Heart left ventricle (tissue), 16 donors: ENCODE measurements around the gene TAF9. TPM values are rescaled to one million over a fixed set of nuclear protein-coding genes. Genes with fewer than 3 reads are reported as not detected.
"Not testable (repeated sequence)": the region's sequence is repeated elsewhere in the genome, so short reads cannot be mapped to it uniquely, and the experiment has no call there.

Experiments used
- ATAC-seq, 4 donors: fragments of 200-7000 bp; cut with Tn5 transposase; one replicate each; pipeline ENCODE4 v1.9.1; 2020 to 2022; ENCODE audit warnings: moderate library complexity in 4 of 4, mild to moderate bottlenecking in 3 of 4, moderate number of reproducible peaks in 1 of 4
- DNase-seq, 5 donors: peaks; one replicate each; pipeline ENCODE4 v3.0.0-alpha.2; 2020
- H3K27ac ChIP-seq, 12 donors: fragments of 200-600 bp; sonication (generic) in 4 of 12; one replicate each; pipeline versions ENCODE4 v1.5.0 to v1.8.0; 2016 to 2022; ENCODE audit warnings: mild to moderate bottlenecking in 2 of 12
- H3K27me3 ChIP-seq, 9 donors: fragments of 200-600 bp; sonication (generic) in 2 of 9; one replicate each; pipeline versions ENCODE4 v1.5.1 to v1.8.0; 2016 to 2022; ENCODE audit warnings: mild to moderate bottlenecking in 3 of 9
- H3K36me3 ChIP-seq, 9 donors: fragments of 200-600 bp; sonication (generic) in 2 of 9; one replicate each; pipeline versions ENCODE4 v1.5.0 to v1.8.0; 2018 to 2022; ENCODE audit warnings: mild to moderate bottlenecking in 2 of 9
- H3K4me1 ChIP-seq, 12 donors: fragments of 200-600 bp; sonication (generic) in 4 of 12; one replicate each; pipeline versions ENCODE4 v1.5.0 to v1.8.0; 2016 to 2022; ENCODE audit warnings: mild to moderate bottlenecking in 3 of 12
- H3K4me3 ChIP-seq, 12 donors: fragments of 200-600 bp; sonication (generic) in 4 of 12; one replicate each; pipeline versions ENCODE4 v1.5.0 to v1.8.0; 2017 to 2022; ENCODE audit warnings: mild to moderate bottlenecking in 9 of 12, moderate library complexity in 4 of 12
- H3K9me3 ChIP-seq, 12 donors: fragments of 200-600 bp; sonication (generic) in 4 of 12; one replicate each; pipeline versions ENCODE4 v1.5.0 to v1.8.0; 2016 to 2022; ENCODE audit warnings: mild to moderate bottlenecking in 1 of 12
- POLR2A ChIP-seq, 2 donors: fragments of 450-650 bp; IDR thresholded peaks; one replicate each; pipeline ENCODE4 v1.6.1; 2017; ENCODE audit warnings: antibody characterized with exemption in 2 of 2, mild to moderate bottlenecking in 2 of 2, moderate library complexity in 2 of 2
- WGBS, 4 donors: extraction: QIAGEN DNeasy Blood & Tissue Kit in 2 of 4; methylation state at CpG; one replicate each; pipeline versions ENCODE4 v1.1.5 to v1.1.7; 2013 to 2018; 5-methylcytosine and 5-hydroxymethylcytosine counted together
- intact Hi-C, 10 donors: fragments of 100-400 bp; cut with DNase I; formaldehyde crosslinking; loops; one replicate each; pipeline versions ENCODE4 v1.11.1 to v1.14.2; 2022
- polyA plus RNA-seq, 2 donors: library from polyadenylated mRNA; stranded (reverse); fragments of 200-250 nt; gene quantifications; one replicate each; pipeline ENCODE4 v1.2.3, GENCODE V29; 2013
- total RNA-seq, 9 donors: library from RNA; depleted of rRNA in 2 of 9; stranded (reverse); fragments of >200 nt in 2 of 9; fragmentation: NEBNext Ultra II Directional in 3 of 9; extraction: Animal tissue kit (Norgen Biotek cat#: 25700) in 3 of 9; gene quantifications; one replicate each; pipeline versions ENCODE4 v1.1.0 to v1.2.4, GENCODE V29; 2016 to 2023
- TF ChIP-seq, protein P1 (sequence below), 12 donors: fragments of 200-600 bp; sonication (generic) in 4 of 12; IDR thresholded peaks; one replicate each; pipeline versions ENCODE4 v1.5.0 to v1.8.0; 2018 to 2022; ENCODE audit warnings: antibody characterized with exemption in 12 of 12, mild to moderate bottlenecking in 5 of 12
- donor health status: ischemic (EF 13 %, LVEDD 7.1; RV severe dilation, severe dysfunction).
- donor health status: healthy with polysubstance abuse.
- donor health status: DM: no; HTN: yes; CAD: no.
- donor health status: DM: no; HTN: no; CAD: no.
- donor health status: ischemic (EF 25% LVEDD 6.9; RV normal size, moderate dysfunction).
- donor health status: ischemic (EF 25% LVEDD 5.7; RV mildly dilated, moderate dysfunction).
- donor health status: healthy.
- donor health status: DM: yes; HTN: yes; CAD: no.
- donor health status: ischemic (EF 35%, LVEDD 5.7; RV mildly dilated, moderate dysfunction).
- donor health status: nonischemic (EF 11% LVEDD 7.7; RV severe dilation, severe dysfunction).
- donor health status: DM: yes; HTN: yes; CAD: no.
- donor health status: PGD.
- donor health status: ischemic (EF 29% LVEDD 5.4; RV normal size, mild dysfunction).
- donor health status: nonischemic (EF 23%, LVEDD 6.1; RV moderate dilation, normal function).

TAF9 gene
- total and polyA plus RNA-seq, 11 donors = 37.8 to 75.0 (median 49.5) TPM

DNA sequence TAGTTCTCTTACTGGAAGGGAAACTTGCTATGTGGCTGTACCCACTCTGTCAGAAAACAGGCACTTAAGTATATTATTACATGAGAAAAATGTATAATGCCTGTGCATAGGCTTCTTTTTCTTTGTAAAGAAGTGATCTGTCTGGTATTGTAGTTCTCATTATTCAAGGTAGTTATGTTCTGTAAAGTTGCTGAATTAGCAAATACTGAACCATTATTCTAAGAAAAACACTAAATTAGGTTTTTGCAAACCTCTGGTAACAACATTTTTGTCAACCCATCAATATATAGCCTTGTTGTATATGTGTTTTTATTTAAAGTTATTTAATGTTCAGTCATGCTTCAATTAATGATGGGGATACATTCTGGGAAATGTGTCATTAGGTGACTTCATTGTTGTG, 9.1 kb upstream of the TAF9 start:
- H3K9me3 ChIP-seq = no peaks in the 10 kb centered on the region
- no peaks in the 10 kb centered on the region for H3K27me3 ChIP-seq
- intact Hi-C loops = loop anchor here in 1 of 10 donors (10.0 kb wide), 1 partner anchor 64 kb away; no protein-coding TSS in a partner anchor
- peaks cover 0 to 7% (median 0%) of the 10 kb centered on the region in 12 donors for H3K4me1 ChIP-seq
- DNase-seq (no peak), ATAC-seq (no peak)
- H3K4me3 ChIP-seq = no peak overlapping the region
- TF ChIP-seq, protein P1, sequence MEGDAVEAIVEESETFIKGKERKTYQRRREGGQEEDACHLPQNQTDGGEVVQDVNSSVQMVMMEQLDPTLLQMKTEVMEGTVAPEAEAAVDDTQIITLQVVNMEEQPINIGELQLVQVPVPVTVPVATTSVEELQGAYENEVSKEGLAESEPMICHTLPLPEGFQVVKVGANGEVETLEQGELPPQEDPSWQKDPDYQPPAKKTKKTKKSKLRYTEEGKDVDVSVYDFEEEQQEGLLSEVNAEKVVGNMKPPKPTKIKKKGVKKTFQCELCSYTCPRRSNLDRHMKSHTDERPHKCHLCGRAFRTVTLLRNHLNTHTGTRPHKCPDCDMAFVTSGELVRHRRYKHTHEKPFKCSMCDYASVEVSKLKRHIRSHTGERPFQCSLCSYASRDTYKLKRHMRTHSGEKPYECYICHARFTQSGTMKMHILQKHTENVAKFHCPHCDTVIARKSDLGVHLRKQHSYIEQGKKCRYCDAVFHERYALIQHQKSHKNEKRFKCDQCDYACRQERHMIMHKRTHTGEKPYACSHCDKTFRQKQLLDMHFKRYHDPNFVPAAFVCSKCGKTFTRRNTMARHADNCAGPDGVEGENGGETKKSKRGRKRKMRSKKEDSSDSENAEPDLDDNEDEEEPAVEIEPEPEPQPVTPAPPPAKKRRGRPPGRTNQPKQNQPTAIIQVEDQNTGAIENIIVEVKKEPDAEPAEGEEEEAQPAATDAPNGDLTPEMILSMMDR (IDR thresholded peaks at IDR 0.05) = no peak
- no peak for TF ChIP-seq POLR2A (IDR thresholded peaks at IDR 0.05)
- peaks cover 0 to 93% (median 83%) of the 10 kb centered on the region in 9 donors for H3K36me3 ChIP-seq
- no peak overlapping the region for H3K27ac ChIP-seq

DNA sequence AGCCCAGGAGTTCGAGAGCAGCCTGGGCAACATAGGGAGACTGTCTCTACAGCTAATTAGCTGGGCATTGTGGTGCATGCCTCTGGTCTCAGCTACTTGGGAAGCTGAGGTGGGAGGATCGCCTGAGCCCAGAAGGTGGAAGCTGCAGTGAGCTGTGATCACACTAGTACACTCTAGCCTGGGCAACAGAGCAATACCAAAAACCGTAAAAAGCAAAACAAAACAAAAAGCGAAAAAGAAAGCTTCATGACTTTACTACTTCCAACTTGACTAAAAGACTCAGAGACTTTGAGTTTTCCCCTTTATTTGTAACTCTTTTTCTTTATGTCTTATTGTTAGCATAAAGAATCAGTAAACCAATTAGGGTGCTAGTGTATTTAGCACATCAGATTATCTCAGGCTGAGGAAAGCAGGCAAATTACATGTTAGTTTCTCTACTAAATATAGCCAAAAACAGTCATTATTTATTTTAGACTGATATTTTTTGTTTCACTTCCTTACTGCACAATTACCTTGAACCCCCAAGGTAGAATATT, 5.7 kb upstream of the TAF9 start:
- DNase-seq (no peak), ATAC-seq (no peak)
- 92 to 95% (median 94%) methylated on average over 4 of the region's 4 CpGs for WGBS, 4 donors
- Histone ChIP-seq H3K4me1 (peaks cover 0 to 24% (median 14%) of the 10 kb centered on the region in 12 donors), H3K36me3 (peaks cover 0 to 65% (median 50%) of the 10 kb centered on the region in 9 donors), H3K4me3 (no peak overlapping the region), H3K27me3 (no peaks in the 10 kb centered on the region), H3K27ac (no peak overlapping the region), H3K9me3 (no peaks in the 10 kb centered on the region)
- intact Hi-C loops = loop anchor here in 1 of 10 donors (10.0 kb wide), 1 partner anchor 60 kb away; no protein-coding TSS in a partner anchor
- TF ChIP-seq POLR2A (IDR thresholded peaks at IDR 0.05) = no peak
- TF ChIP-seq, protein P1 (IDR thresholded peaks at IDR 0.05) = no peak

DNA sequence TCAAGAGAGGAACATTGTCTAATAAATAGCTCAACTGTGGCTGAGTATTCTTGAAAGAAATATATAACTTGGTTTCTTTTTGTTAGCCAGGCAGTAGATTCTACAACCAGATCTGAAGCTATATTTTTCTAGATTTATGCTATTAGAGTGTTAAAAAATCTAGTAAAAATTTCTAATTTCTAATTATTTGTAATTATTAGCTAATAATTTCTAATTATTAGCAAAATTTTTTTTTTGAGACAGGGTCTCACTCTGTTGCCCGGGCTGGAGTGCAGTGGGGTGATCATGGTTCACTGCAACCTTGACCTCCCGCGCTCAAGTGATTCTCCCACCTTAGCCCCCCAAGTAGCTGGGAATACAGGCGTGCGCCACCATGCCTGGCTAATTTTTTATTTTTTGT, 3.1 kb upstream of the TAF9 start:
- peaks cover 4 to 36% (median 24%) of the 10 kb centered on the region in 12 donors for H3K4me1 ChIP-seq
- TF ChIP-seq POLR2A (IDR thresholded peaks at IDR 0.05) = no peak
- TF ChIP-seq, protein P1 (IDR thresholded peaks at IDR 0.05) = no peak
- peaks cover 0 to 41% (median 26%) of the 10 kb centered on the region in 9 donors for H3K36me3 ChIP-seq
- ATAC-seq (no peak), DNase-seq (no peak)
- no peaks in the 10 kb centered on the region for H3K9me3 ChIP-seq
- 98% methylated on average over 5 of the region's 5 CpGs for WGBS, 4 donors
- intact Hi-C loops = loop anchor here in 1 of 10 donors (10.0 kb wide), 1 partner anchor 58 kb away; no protein-coding TSS in a partner anchor
- H3K27me3 ChIP-seq = no peaks in the 10 kb centered on the region
- no peak overlapping the region for H3K27ac ChIP-seq
- H3K4me3 ChIP-seq = no peak overlapping the region

DNA sequence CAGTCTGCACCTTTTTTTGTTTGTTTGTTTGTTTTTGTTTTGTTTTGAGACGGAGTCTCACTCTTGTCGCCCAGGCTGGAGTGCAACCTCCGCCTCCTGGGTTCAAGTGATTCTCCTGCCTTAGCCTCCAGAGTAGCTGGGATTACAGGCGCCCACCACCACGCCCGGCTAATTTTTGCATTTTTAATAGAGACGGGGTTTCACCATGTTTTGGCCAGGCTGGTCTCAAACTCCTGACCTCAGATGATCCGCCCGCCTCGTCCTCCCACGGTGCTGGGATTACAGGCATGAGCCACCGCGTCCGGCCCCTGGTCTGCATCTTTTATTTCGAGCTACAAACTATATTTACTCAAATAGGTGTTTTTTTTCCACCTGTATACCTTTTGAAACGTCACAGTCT, 1.0 kb upstream of the TAF9 start:
- WGBS, 4 donors = 3 to 4% (median 3%) methylated on average over 16 of the region's 16 CpGs

More for the DNA sequence above, 1.0 kb upstream of the TAF9 start:
- intact Hi-C loops = loop anchor here in 1 of 10 donors (10.0 kb wide), 1 partner anchor 56 kb away; no protein-coding TSS in a partner anchor
- not testable (repeated sequence) for H3K27me3 ChIP-seq, DNase-seq, H3K9me3 ChIP-seq, ATAC-seq
- peaks cover 4 to 40% (median 25%) of the 10 kb centered on the region in 12 donors for H3K4me1 ChIP-seq
- peaks cover 0 to 43% (median 28%) of the 10 kb centered on the region in 9 donors for H3K36me3 ChIP-seq
- H3K4me3 ChIP-seq = peak overlapping the region; percentile 54 to 94 (median 80)
- peak overlapping the region in 8 of 12 donors; percentile 93 to 99 (median 98) for H3K27ac ChIP-seq
